Trophoblast cell (in vitro differentiated cells and primary cell): ENCODE measurements around the gene RPA3.
A peak's percentile ranks its signal among the peaks of the same experiment; 100 is the strongest.

ENCODE experiments used
- DNase-seq, 2 donors: peaks; one replicate each; pipeline ENCODE4 v3.0.0-alpha.2; 2016
- H2AFZ ChIP-seq: 2 replicates; pipeline ENCODE4 v1.6.1; 2013; ENCODE audit warnings: low read length, moderate library complexity, mild to moderate bottlenecking; ENCODE audit not compliant: insufficient read depth, poor library complexity
- H2AK5ac ChIP-seq: 2 replicates; pipeline ENCODE4 v1.6.1; 2013; ENCODE audit warnings: mild to moderate bottlenecking, low read length
- H2BK120ac ChIP-seq: 2 replicates; pipeline ENCODE4 v1.6.1; 2013; ENCODE audit warnings: low read length, mild to moderate bottlenecking, moderate library complexity; ENCODE audit not compliant: insufficient read depth, poor library complexity
- H2BK12ac ChIP-seq: 2 replicates; pipeline ENCODE4 v1.6.1; 2013; ENCODE audit warnings: mild to moderate bottlenecking, low read length, moderate library complexity
- H2BK5ac ChIP-seq: 2 replicates; pipeline ENCODE4 v1.6.1; 2013; ENCODE audit warnings: low read length, low read depth, moderate library complexity, mild to moderate bottlenecking; ENCODE audit not compliant: poor library complexity
- H3K14ac ChIP-seq: 2 replicates; pipeline ENCODE4 v1.6.1; 2013; ENCODE audit warnings: mild to moderate bottlenecking, low read length
- H3K18ac ChIP-seq: 2 replicates; pipeline ENCODE4 v1.6.1; 2013; ENCODE audit warnings: mild to moderate bottlenecking, low read length
- H3K23ac ChIP-seq: 2 replicates; pipeline ENCODE4 v1.6.1; 2013; ENCODE audit warnings: low read length
- H3K27ac ChIP-seq: 2 replicates; pipeline ENCODE4 v1.5.1; 2013; ENCODE audit warnings: low read depth, mild to moderate bottlenecking, inconsistent platforms, low read length, moderate library complexity
- H3K27me3 ChIP-seq: 2 replicates; pipeline ENCODE4 v1.6.1; 2013; ENCODE audit warnings: inconsistent platforms, mild to moderate bottlenecking, low read length, moderate library complexity; ENCODE audit not compliant: insufficient read depth
- H3K36me3 ChIP-seq, 2 experiments: 1 replicate in 1 of 2; 2 replicates in 1 of 2; pipeline ENCODE4 v1.6.1; 2013; ENCODE audit warnings: low read length in 2 of 2, mild to moderate bottlenecking in 2 of 2, moderate library complexity in 1 of 2; ENCODE audit not compliant: insufficient read depth in 2 of 2, control insufficient read depth in 1 of 2
- H3K4ac ChIP-seq: 2 replicates; pipeline ENCODE4 v1.6.1; 2013; ENCODE audit warnings: low read depth, mild to moderate bottlenecking, low read length, moderate library complexity
- H3K4me1 ChIP-seq, 2 experiments: 1 replicate in 1 of 2; 2 replicates in 1 of 2; pipeline ENCODE4 v1.6.1; 2013; ENCODE audit warnings: low read length in 2 of 2, mild to moderate bottlenecking in 2 of 2, moderate library complexity in 1 of 2; ENCODE audit not compliant: insufficient read depth in 2 of 2, control insufficient read depth in 1 of 2
- H3K4me2 ChIP-seq: 2 replicates; pipeline ENCODE4 v1.6.1; 2013; ENCODE audit warnings: inconsistent platforms, mild to moderate bottlenecking, low read length, moderate library complexity
- H3K4me3 ChIP-seq: 2 replicates; pipeline ENCODE4 v1.5.1; 2013; ENCODE audit warnings: mild to moderate bottlenecking, low read depth, low read length, inconsistent platforms
- H3K79me1 ChIP-seq: one replicate; pipeline ENCODE4 v1.6.1; 2013; ENCODE audit warnings: low read length
- H3K79me2 ChIP-seq: 2 replicates; pipeline ENCODE4 v1.6.1; 2013; ENCODE audit warnings: low read length, mild to moderate bottlenecking; ENCODE audit not compliant: control insufficient read depth, insufficient read depth, poor library complexity
- H3K9ac ChIP-seq: 2 replicates; pipeline ENCODE4 v1.6.1; 2013; ENCODE audit warnings: mild to moderate bottlenecking, low read length
- H3K9me3 ChIP-seq: 2 replicates; pipeline ENCODE4 v1.6.1; 2013; ENCODE audit warnings: low read depth, mild to moderate bottlenecking, control low read depth, inconsistent platforms, low read length; ENCODE audit not compliant: insufficient read depth
- H4K12ac ChIP-seq: 2 replicates; pipeline ENCODE4 v1.6.1; 2013; ENCODE audit warnings: low read depth, mild to moderate bottlenecking, low read length, moderate library complexity
- H4K8ac ChIP-seq: 2 replicates; pipeline ENCODE4 v1.6.1; 2013; ENCODE audit warnings: low read depth, mild to moderate bottlenecking, low read length, moderate library complexity
- H4K91ac ChIP-seq: one replicate; pipeline ENCODE4 v1.6.1; 2013; ENCODE audit warnings: low read depth, mild to moderate bottlenecking, low read length, moderate library complexity
- WGBS: extraction: QIAGEN DNeasy Blood & Tissue Kit; methylation state at CpG from one replicate; pipeline ENCODE4 v1.1.7; 2013; ENCODE audit warnings: missing lambda C conversion rate; ENCODE audit not compliant: insufficient read length, insufficient coverage; ENCODE audit errors: extremely low coverage; 5-methylcytosine and 5-hydroxymethylcytosine counted together

Gene RPA3

DNA sequence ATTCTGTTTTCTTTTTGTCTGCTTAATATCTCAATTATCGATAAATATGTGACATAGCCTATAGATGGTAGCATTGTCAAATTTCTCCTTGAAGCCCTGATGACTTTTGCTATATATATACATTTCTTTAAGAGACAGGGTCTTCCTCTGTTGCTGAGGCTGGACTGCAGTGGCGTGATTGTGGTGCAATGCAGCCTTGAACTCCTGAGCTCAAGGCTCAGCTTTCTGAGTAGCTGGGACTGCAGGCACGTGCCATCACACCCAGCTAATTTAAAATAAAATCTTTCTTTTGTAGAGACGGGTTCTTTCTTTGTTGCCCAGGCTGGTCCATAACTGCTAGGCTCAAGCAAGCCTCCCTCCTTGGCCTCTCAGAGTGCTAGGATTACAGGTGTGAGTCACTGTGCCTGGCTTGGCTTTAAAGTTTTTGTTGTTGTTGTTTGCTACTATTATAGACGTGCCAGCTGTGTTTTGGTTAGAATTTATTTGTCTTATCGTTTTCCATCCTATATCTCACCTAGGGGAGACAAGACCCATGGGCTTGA, 70.8 kb downstream of the RPA3 start:
- H3K27ac ChIP-seq: no peak overlapping the region
- no peak overlapping the region for H3K14ac ChIP-seq
- no peak overlapping the region for H2BK12ac ChIP-seq
- H3K9me3 ChIP-seq: no peaks in the 10 kb centered on the region
- no peak overlapping the region for H3K4me2 ChIP-seq
- H3K9ac ChIP-seq: no peak overlapping the region
- WGBS: no CpG with 5 or more reads among the region's 6 CpGs
- H4K8ac ChIP-seq: no peak overlapping the region
- DNase-seq: no peak
- no peak overlapping the region for H4K12ac ChIP-seq
- H3K27me3 ChIP-seq: no peaks in the 10 kb centered on the region
- H3K23ac ChIP-seq: no peak overlapping the region
- no peak overlapping the region for H2AFZ ChIP-seq
- no peak overlapping the region for H3K4ac ChIP-seq
- no peaks in the 10 kb centered on the region for H3K79me2 ChIP-seq
- no peaks in the 10 kb centered on the region for H3K79me1 ChIP-seq
- no peak overlapping the region for H3K18ac ChIP-seq
- H3K36me3 ChIP-seq: no peaks in the 10 kb centered on the region
- H2AK5ac ChIP-seq: no peak overlapping the region
- H3K4me3 ChIP-seq: no peak overlapping the region
- no peak overlapping the region for H2BK5ac ChIP-seq
- no peak overlapping the region for H4K91ac ChIP-seq
- H2BK120ac ChIP-seq: no peak overlapping the region
- H3K4me1 ChIP-seq: no peaks in the 10 kb centered on the region

- Histone ChIP-seq H3K18ac (no peak overlapping the region), H3K36me3 (no peaks in the 10 kb centered on the region), H4K12ac (no peak overlapping the region), H2BK120ac (no peak overlapping the region), H3K4me1 (peaks cover 0 to 5% of the 10 kb centered on the region in 2 experiments), H4K91ac (no peak overlapping the region), H2BK5ac (no peak overlapping the region), H3K9ac (no peak overlapping the region), H2AK5ac (no peak overlapping the region), H3K23ac (no peak overlapping the region), H2AFZ (no peak overlapping the region), H3K4me2 (no peak overlapping the region), H3K4ac (no peak overlapping the region), H3K9me3 (no peaks in the 10 kb centered on the region), H3K27me3 (no peaks in the 10 kb centered on the region), H3K79me1 (peaks cover 10% of the 10 kb centered on the region), H3K27ac (no peak overlapping the region), H4K8ac (no peak overlapping the region), H2BK12ac (no peak overlapping the region), H3K14ac (no peak overlapping the region), H3K4me3 (no peak overlapping the region), H3K79me2 (peaks cover 5% of the 10 kb centered on the region)
- DNase-seq: no peak
- WGBS: no CpG with 5 or more reads among the region's 6 CpGs
These were observed 76.3 kb downstream of the RPA3 start for GRCh38 chr7:7642081-7642480.

DNA sequence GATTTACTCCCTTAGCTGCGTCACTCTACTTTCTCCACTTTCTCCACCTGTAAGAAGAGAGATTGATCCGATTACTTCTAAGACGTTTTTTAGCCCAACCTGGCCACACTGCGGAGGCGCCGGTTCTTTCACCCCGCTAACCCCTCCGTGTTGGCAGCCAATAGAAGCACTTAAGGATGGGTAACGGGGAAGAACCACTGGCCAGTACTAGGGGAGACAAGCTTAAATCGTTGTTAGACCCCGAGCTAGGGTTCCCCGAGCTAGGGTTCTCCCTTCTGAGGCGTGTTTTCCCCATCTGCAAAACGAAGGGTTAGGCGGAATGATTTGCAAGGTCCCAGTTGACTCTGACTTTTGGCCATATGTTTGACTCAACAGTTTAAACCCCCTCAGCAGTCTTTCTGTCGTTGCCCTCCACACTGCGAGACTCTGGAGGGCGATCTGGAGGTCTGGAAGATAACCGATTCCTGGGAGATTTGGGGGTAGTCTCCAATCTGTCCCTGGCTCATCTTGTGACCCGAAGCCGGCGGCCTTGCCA, 77.2 kb downstream of the RPA3 start:
- peak overlapping the region; percentile 19 for H3K18ac ChIP-seq
- H3K4me1 ChIP-seq: peaks cover 0 to 5% of the 10 kb centered on the region in 2 experiments
- H3K4me3 ChIP-seq: peak overlapping the region; percentile 80
- H3K36me3 ChIP-seq: no peaks in the 10 kb centered on the region
- H4K91ac ChIP-seq: peak overlapping the region; percentile 28
- DNase-seq: peak in 1 of 2 donors; percentile 0
- H3K23ac ChIP-seq: no peak overlapping the region
- H2BK5ac ChIP-seq: peak overlapping the region; percentile 0
- peak overlapping the region; percentile 20 for H2AFZ ChIP-seq
- no CpG with 5 or more reads among the region's 22 CpGs for WGBS
- peak overlapping the region; percentile 6 for H4K12ac ChIP-seq
- peak overlapping the region; percentile 39 for H3K9ac ChIP-seq
- no peaks in the 10 kb centered on the region for H3K27me3 ChIP-seq
- H2BK12ac ChIP-seq: no peak overlapping the region
- H2BK120ac ChIP-seq: no peak overlapping the region
- H3K9me3 ChIP-seq: no peaks in the 10 kb centered on the region
- H4K8ac ChIP-seq: peak overlapping the region; percentile 44
- H3K79me1 ChIP-seq: peaks cover 10% of the 10 kb centered on the region
- peak overlapping the region; percentile 73 for H3K14ac ChIP-seq
- H3K79me2 ChIP-seq: peaks cover 5% of the 10 kb centered on the region
- H3K4me2 ChIP-seq: peak overlapping the region; percentile 86
- H3K4ac ChIP-seq: no peak overlapping the region
- H2AK5ac ChIP-seq: no peak overlapping the region
- H3K27ac ChIP-seq: peak overlapping the region; percentile 23

GRCh38 chr7:7640221-7641128, 77.9 kb downstream of the RPA3 start, which contains the start of gene UMAD1:
TSS of gene UMAD1 (plus strand) at chr7:7640752. CDS start at chr7:7673372, 32,620 bp downstream.
- no peak within 1 kb of the TSS for H3K23ac ChIP-seq
- H3K14ac ChIP-seq: peak within 1 kb of the TSS; percentile 73
- H2BK5ac ChIP-seq: peak within 1 kb of the TSS; percentile 0
- peak within 1 kb of the TSS; percentile 35 for H3K4ac ChIP-seq
- peak within 1 kb of the TSS; percentile 73 for H3K9ac ChIP-seq
- DNase-seq: peak; percentile 99
- H3K36me3 ChIP-seq: peaks cover 2 to 3% of the 10 kb centered on the region in 2 experiments
- peaks cover 5% of the 10 kb centered on the region for H3K79me2 ChIP-seq
- H3K79me1 ChIP-seq: peaks cover 10% of the 10 kb centered on the region
- peak within 1 kb of the TSS; percentile 69 for H2AFZ ChIP-seq
- H3K27ac ChIP-seq: peak within 1 kb of the TSS; percentile 23
- H3K4me1 ChIP-seq: peaks cover 0 to 5% of the 10 kb centered on the region in 2 experiments
- H3K27me3 ChIP-seq: no peaks in the 10 kb centered on the region
- H2BK120ac ChIP-seq: peak within 1 kb of the TSS; percentile 7
- no peaks in the 10 kb centered on the region for H3K9me3 ChIP-seq
- H3K4me3 ChIP-seq: peak within 1 kb of the TSS; percentile 95
- WGBS: no CpG with 5 or more reads among the region's 68 CpGs
- H2BK12ac ChIP-seq: no peak within 1 kb of the TSS
- H3K4me2 ChIP-seq: peak within 1 kb of the TSS; percentile 86
- peak within 1 kb of the TSS; percentile 50 for H3K18ac ChIP-seq
- peak within 1 kb of the TSS; percentile 20 for H4K12ac ChIP-seq
- no peak within 1 kb of the TSS for H2AK5ac ChIP-seq
- H4K8ac ChIP-seq: peak within 1 kb of the TSS; percentile 85
- peak within 1 kb of the TSS; percentile 28 for H4K91ac ChIP-seq
